Thymus (tissue), 11 donors: ENCODE data around the gene MYORG. TPM values are rescaled to one million over a fixed set of nuclear protein-coding genes. Genes with fewer than 3 reads are reported as not detected.

Experiments used
- DNase-seq, 9 donors: peaks; one replicate each; pipeline ENCODE4 v3.0.0-alpha.2; 2013; ENCODE audit warnings: low spot score in 9 of 9, low read depth in 6 of 9, missing footprints in 1 of 9
- H3K27ac ChIP-seq, 2 donors: one replicate each; pipeline ENCODE4 v1.5.1; 2013; ENCODE audit warnings: control low read depth in 1 of 2, low read depth in 1 of 2, low read length in 1 of 2, mild to moderate bottlenecking in 1 of 2, moderate library complexity in 1 of 2
- H3K27me3 ChIP-seq, 2 donors: one replicate each; pipeline ENCODE4 v1.5.1; 2013; ENCODE audit warnings: low read length in 1 of 2; ENCODE audit not compliant: control insufficient read depth in 2 of 2, insufficient read depth in 1 of 2
- H3K36me3 ChIP-seq, 2 donors: one replicate each; pipeline ENCODE4 v1.5.1; 2013; ENCODE audit warnings: low read length in 1 of 2, mild to moderate bottlenecking in 1 of 2, moderate library complexity in 1 of 2; ENCODE audit not compliant: control insufficient read depth in 2 of 2, insufficient read depth in 2 of 2
- H3K4me1 ChIP-seq, 2 donors: one replicate each; pipeline ENCODE4 v1.5.1; 2013; ENCODE audit warnings: low read length in 2 of 2; ENCODE audit not compliant: control insufficient read depth in 2 of 2, insufficient read depth in 2 of 2
- H3K4me3 ChIP-seq, 2 donors: one replicate each; pipeline ENCODE4 v1.5.1; 2013; ENCODE audit warnings: low read length in 2 of 2, control low read depth in 1 of 2, mild to moderate bottlenecking in 1 of 2
- H3K9me3 ChIP-seq, 2 donors: one replicate each; pipeline ENCODE4 v1.5.1; 2013; ENCODE audit warnings: low read length in 1 of 2, mild to moderate bottlenecking in 1 of 2; ENCODE audit not compliant: control insufficient read depth in 2 of 2, insufficient read depth in 1 of 2
- WGBS: extraction: QIAGEN DNeasy Blood & Tissue Kit; methylation state at CpG from one replicate; pipeline ENCODE4 v1.1.7; 2013; 5-methylcytosine and 5-hydroxymethylcytosine counted together
- polyA plus RNA-seq: library from polyadenylated mRNA; stranded (reverse); fragments of 200-250 nt; gene quantifications from one replicate; pipeline ENCODE4 v1.2.3, GENCODE V29; 2013
- total RNA-seq: library from RNA; stranded (reverse); fragments of 120-200 nt; gene quantifications from one replicate; pipeline ENCODE4 v1.2.4, GENCODE V29; 2013
- donor health status: healthy.

MYORG gene
- total and polyA plus RNA-seq, 2 donors = 0.52 to 1.3 TPM

DNA sequence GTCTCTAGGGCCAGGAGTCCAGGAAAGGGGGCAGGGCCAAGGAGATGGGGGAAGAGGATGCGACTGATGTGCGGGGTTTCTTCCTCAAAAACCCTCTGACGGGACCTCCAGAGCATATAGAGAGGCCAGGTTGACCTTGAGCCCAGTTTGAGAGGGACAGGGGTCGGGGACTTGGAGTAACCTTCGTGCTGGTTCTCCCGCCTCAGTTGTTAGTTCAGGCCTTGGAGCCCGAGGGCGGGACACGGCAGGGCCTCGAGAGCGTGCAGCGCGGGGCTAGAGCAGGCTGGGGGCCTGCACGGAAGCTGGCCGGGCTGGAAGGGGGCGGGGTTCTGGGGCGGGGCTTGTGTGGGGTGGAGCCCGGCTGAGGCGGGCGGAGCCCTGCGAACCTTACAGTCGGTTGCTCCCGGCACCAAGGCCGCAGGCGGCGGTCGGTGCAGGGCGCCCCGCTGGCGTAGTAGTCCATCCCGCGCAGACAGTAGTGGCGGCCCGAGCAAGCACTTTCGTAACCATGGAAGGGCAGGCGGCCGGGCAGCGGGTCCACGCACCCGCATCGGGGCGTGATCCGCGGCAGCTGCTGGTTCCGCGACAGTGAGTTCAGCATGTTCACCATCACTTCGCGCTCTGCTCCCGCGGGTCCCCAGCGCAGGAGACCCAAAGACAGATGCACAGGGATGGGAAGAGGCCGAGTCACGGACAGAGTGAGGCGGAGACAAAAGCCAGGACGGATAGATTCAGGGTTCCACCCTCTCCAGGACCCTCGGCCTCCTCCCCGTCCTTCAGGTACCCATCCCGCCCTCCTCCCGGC, 4.0 kb upstream of the MYORG start:
- Histone ChIP-seq H3K4me1 (peaks cover 7 to 40% of the 10 kb centered on the region in 2 donors), H3K9me3 (peaks cover 0 to 7% of the 10 kb centered on the region in 2 donors), H3K27me3 (peaks cover 7 to 71% of the 10 kb centered on the region in 2 donors), H3K4me3 (peak overlapping the region; percentile 48 to 53), H3K36me3 (no peaks in the 10 kb centered on the region), H3K27ac (peak overlapping the region in 1 of 2 donors; percentile 54)
- 4% methylated on average over 59 of the region's 59 CpGs for WGBS
- peak in 8 of 9 donors; percentile 53 to 88 (median 71) for DNase-seq

GRCh38 chr9:34380034-34380510, 3.4 kb upstream of the MYORG start:
- H3K4me1 ChIP-seq = peaks cover 7 to 42% of the 10 kb centered on the region in 2 donors
- peaks cover 7 to 76% of the 10 kb centered on the region in 2 donors for H3K27me3 ChIP-seq
- peaks cover 0 to 7% of the 10 kb centered on the region in 2 donors for H3K9me3 ChIP-seq
- WGBS = 11% methylated on average over 24 of the region's 24 CpGs
- peak overlapping the region; percentile 48 to 53 for H3K4me3 ChIP-seq
- DNase-seq = peak in 4 of 9 donors; percentile 11 to 43 (median 18)
- H3K27ac ChIP-seq = no peak overlapping the region
- no peaks in the 10 kb centered on the region for H3K36me3 ChIP-seq

GRCh38 chr9:34379334-34380033, 2.8 kb upstream of the MYORG start:
- peaks cover 0 to 7% of the 10 kb centered on the region in 2 donors for H3K9me3 ChIP-seq
- H3K36me3 ChIP-seq = no peaks in the 10 kb centered on the region
- H3K4me3 ChIP-seq = peak overlapping the region; percentile 42 to 48
- DNase-seq = peak; percentile 71 to 94 (median 88)
- H3K4me1 ChIP-seq = peaks cover 7 to 42% of the 10 kb centered on the region in 2 donors
- H3K27me3 ChIP-seq = peaks cover 7 to 78% of the 10 kb centered on the region in 2 donors
- WGBS = 1% methylated on average over 35 of the region's 35 CpGs
- H3K27ac ChIP-seq = peak overlapping the region in 1 of 2 donors; percentile 10

DNA sequence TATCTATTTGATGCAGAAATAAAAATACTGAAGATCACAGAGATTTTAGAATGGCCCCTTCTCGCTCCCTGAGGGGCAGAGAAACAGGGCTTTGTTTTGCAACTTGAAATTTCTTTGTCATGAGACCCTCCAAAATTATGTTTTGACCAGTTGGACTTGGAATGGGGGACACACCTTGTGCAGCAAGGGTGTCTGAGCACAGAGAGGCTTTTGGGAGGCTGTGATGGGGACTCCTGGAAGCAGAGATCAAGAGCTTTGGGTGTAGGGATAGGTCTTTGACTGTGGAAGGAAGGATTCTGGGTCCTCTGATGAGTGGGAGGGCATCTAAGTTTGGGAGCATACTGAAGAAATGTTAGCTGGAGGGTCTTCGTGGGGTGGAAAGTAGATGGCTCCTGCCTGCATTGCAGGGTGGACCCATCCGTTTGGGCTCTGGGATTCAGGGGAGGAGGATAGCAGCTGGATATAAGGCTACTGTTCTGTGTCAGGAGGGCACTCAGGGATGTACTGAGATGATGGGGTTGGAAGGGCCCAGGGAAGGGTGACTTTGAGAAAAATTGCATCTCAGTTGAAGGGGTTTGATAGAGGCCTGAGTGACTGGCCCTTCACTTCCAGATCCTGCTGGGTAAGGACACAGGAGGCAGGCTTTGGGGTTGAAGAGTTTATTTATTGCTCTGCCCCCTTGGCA, 1.8 kb upstream of the MYORG start:
- H3K4me1 ChIP-seq = peaks cover 7 to 42% of the 10 kb centered on the region in 2 donors
- H3K27ac ChIP-seq = no peak overlapping the region
- peaks cover 7 to 83% of the 10 kb centered on the region in 2 donors for H3K27me3 ChIP-seq
- 96% methylated on average over 3 of the region's 3 CpGs for WGBS
- H3K9me3 ChIP-seq = peaks cover 0 to 7% of the 10 kb centered on the region in 2 donors
- no peaks in the 10 kb centered on the region for H3K36me3 ChIP-seq
- H3K4me3 ChIP-seq = no peak overlapping the region
- no peak for DNase-seq

DNA sequence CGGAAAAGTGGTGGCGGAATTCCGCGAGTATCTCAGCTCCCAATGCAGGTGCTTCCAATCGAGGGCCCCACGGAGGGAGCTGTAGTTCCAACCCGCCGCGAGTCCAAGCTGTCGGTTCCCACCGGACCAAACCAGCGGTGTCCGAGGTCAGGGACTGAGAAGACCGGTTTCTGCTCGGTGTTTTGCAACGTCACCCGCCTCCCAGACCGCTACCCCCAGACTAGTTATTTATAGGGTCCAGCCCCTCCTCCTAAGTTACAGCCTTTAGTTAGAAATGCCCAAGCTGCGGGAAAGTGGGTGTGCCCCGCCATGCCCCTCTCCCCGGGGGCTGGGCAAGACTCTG, 677 bp upstream of the MYORG start:
- peaks cover 7 to 42% of the 10 kb centered on the region in 2 donors for H3K4me1 ChIP-seq
- no peak for DNase-seq
- H3K27ac ChIP-seq = peak overlapping the region in 1 of 2 donors; percentile 48
- WGBS = 2% methylated on average over 21 of the region's 21 CpGs
- H3K36me3 ChIP-seq = peaks cover 0 to under 1% of the 10 kb centered on the region in 2 donors
- peaks cover 0 to 11% of the 10 kb centered on the region in 2 donors for H3K9me3 ChIP-seq
- H3K27me3 ChIP-seq = peaks cover 7 to 87% of the 10 kb centered on the region in 2 donors
- peak overlapping the region; percentile 54 to 57 for H3K4me3 ChIP-seq

GRCh38 chr9:34375901-34376595, 650 bp downstream of the MYORG start:
- peak in 4 of 9 donors; percentile 7 to 41 (median 22) for DNase-seq
- Histone ChIP-seq H3K27me3 (peaks cover 0 to 87% of the 10 kb centered on the region in 2 donors), H3K36me3 (peaks cover 0 to 5% of the 10 kb centered on the region in 2 donors), H3K9me3 (peaks cover 4 to 24% of the 10 kb centered on the region in 2 donors), H3K4me1 (peaks cover 7 to 41% of the 10 kb centered on the region in 2 donors), H3K27ac (no peak overlapping the region), H3K4me3 (peak overlapping the region; percentile 54 to 57)
- WGBS = 5% methylated on average over 22 of the region's 22 CpGs

DNA sequence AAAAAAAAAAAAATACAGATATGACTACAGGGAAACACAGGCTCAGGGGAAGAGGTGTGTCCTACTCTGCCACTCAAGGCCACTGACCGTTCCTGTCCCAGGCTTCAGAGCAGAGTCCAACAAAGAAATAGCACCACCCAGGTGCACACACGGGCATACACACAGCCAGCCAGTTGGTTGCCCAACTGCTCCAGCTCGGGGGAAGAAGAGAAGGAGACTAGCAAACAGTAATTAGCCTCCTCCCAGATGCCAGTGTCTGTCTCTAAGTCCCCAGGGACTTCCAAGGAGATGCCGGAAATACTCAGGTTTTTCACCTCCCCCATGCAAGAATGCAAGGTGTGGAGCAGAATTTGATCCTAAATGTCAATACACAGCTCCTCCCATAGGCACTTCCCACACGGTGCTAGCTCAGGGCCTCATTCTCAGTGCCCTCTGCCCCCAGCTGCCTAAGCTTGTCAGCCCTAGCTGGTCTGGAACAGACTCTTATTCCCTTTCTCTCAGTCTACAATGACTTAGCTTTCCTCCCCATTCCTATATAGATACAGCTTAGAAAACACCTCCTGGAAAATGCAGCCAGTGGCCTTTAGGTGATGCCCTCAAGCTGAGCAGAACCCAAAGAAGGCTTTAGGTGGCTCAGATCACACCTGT, 1.7 kb downstream of the MYORG start:
- Histone ChIP-seq H3K9me3 (peaks cover 4 to 25% of the 10 kb centered on the region in 2 donors), H3K27ac (no peak overlapping the region), H3K4me1 (peaks cover 7 to 39% of the 10 kb centered on the region in 2 donors), H3K4me3 (no peak overlapping the region), H3K27me3 (peaks cover 0 to 86% of the 10 kb centered on the region in 2 donors), H3K36me3 (peaks cover 0 to 5% of the 10 kb centered on the region in 2 donors)
- DNase-seq = no peak
- WGBS = 86% methylated on average over 5 of the region's 5 CpGs

GRCh38 chr9:34374339-34374738, 2.4 kb downstream of the MYORG start:
- H3K4me3 ChIP-seq = no peak overlapping the region
- 94% methylated on average over 3 of the region's 3 CpGs for WGBS
- no peak overlapping the region for H3K27ac ChIP-seq
- peaks cover 0 to 86% of the 10 kb centered on the region in 2 donors for H3K27me3 ChIP-seq
- H3K4me1 ChIP-seq = peaks cover 7 to 32% of the 10 kb centered on the region in 2 donors
- DNase-seq = no peak
- peaks cover 4 to 21% of the 10 kb centered on the region in 2 donors for H3K9me3 ChIP-seq
- H3K36me3 ChIP-seq = peaks cover 0 to 5% of the 10 kb centered on the region in 2 donors
